Liver (tissue), 9 donors: Measurements from ENCODE around the gene SAT1. TPM values are rescaled to one million over a fixed set of nuclear protein-coding genes. Genes with fewer than 3 reads are reported as not detected.

Source experiments
- DNase-seq: peaks from one replicate; pipeline ENCODE4 v3.0.0-alpha.2; 2017; ENCODE audit warnings: low spot score
- H3K27ac ChIP-seq, 2 donors: one replicate each; pipeline ENCODE4 v1.7.0; 2013; ENCODE audit warnings: inconsistent platforms in 2 of 2, low read length in 2 of 2, control low read depth in 1 of 2, low read depth in 1 of 2, mild to moderate bottlenecking in 1 of 2
- H3K27me3 ChIP-seq, 4 donors: one replicate each; pipeline versions ENCODE4 v1.6.1 to v1.7.0; 2013; ENCODE audit warnings: low read length in 3 of 4, inconsistent platforms in 1 of 4, mild to moderate bottlenecking in 1 of 4, moderate library complexity in 1 of 4; ENCODE audit not compliant: control insufficient read depth in 4 of 4, insufficient read depth in 4 of 4
- H3K36me3 ChIP-seq, 4 donors: one replicate each; pipeline versions ENCODE4 v1.6.1 to v1.7.0; 2013; ENCODE audit warnings: low read length in 3 of 4, mild to moderate bottlenecking in 3 of 4, low read depth in 1 of 4, moderate library complexity in 1 of 4; ENCODE audit not compliant: control insufficient read depth in 4 of 4, insufficient read depth in 3 of 4
- H3K4me1 ChIP-seq, 4 donors: one replicate each; pipeline versions ENCODE4 v1.6.1 to v1.7.0; 2013; ENCODE audit warnings: low read length in 3 of 4, mild to moderate bottlenecking in 3 of 4, moderate library complexity in 1 of 4; ENCODE audit not compliant: control insufficient read depth in 4 of 4, insufficient read depth in 4 of 4
- H3K4me3 ChIP-seq, 3 donors: one replicate each; pipeline versions ENCODE4 v1.6.1 to v1.7.0; 2013; ENCODE audit warnings: low read length in 3 of 3, control low read depth in 1 of 3, low read depth in 1 of 3, mild to moderate bottlenecking in 1 of 3
- H3K9ac ChIP-seq, 2 donors: one replicate each; pipeline ENCODE4 v1.7.0; 2013; ENCODE audit warnings: low read length in 2 of 2, mild to moderate bottlenecking in 2 of 2, moderate library complexity in 2 of 2, control low read depth in 1 of 2, low read depth in 1 of 2
- H3K9me3 ChIP-seq, 4 donors: one replicate each; pipeline versions ENCODE4 v1.6.1 to v1.7.0; 2013; ENCODE audit warnings: low read length in 3 of 4; ENCODE audit not compliant: control insufficient read depth in 4 of 4
- CTCF ChIP-seq: fragments of 150-350 bp; IDR thresholded peaks from 2 replicates; pipeline ENCODE4 v1.5.1; 2017; ENCODE audit warnings: improper control_type of control experiment, low read depth, low read length; ENCODE audit not compliant: missing input control
- EGR1 ChIP-seq, 2 donors: IDR thresholded peaks; 2 replicates each; pipeline ENCODE4 v1.6.1; 2016 to 2018; ENCODE audit warnings: antibody characterized with exemption in 2 of 2, low read depth in 2 of 2
- FOXA1 ChIP-seq: IDR thresholded peaks from 2 replicates; pipeline ENCODE4 v1.6.1; 2016; ENCODE audit warnings: antibody characterized with exemption
- FOXA2 ChIP-seq: IDR thresholded peaks from 2 replicates; pipeline ENCODE4 v1.6.1; 2016; ENCODE audit warnings: antibody characterized with exemption
- GABPA ChIP-seq, 2 donors: IDR thresholded peaks in 1 of 2; conservative IDR thresholded peaks in 1 of 2; 2 replicates each; pipeline ENCODE4 v1.6.1; 2016; ENCODE audit warnings: antibody characterized with exemption in 2 of 2, mild to moderate bottlenecking in 1 of 2, moderate library complexity in 1 of 2
- HNF4A ChIP-seq, 2 donors: conservative IDR thresholded peaks; 2 replicates each; pipeline ENCODE4 v1.6.1; 2016; ENCODE audit warnings: antibody characterized with exemption in 2 of 2, mild to moderate bottlenecking in 2 of 2
- HNF4G ChIP-seq: IDR thresholded peaks from 2 replicates; pipeline ENCODE4 v1.6.1; 2016; ENCODE audit warnings: antibody characterized with exemption
- JUND ChIP-seq, 2 donors: IDR thresholded peaks; 2 replicates each; pipeline ENCODE4 v1.6.1; 2016; ENCODE audit warnings: antibody characterized with exemption in 2 of 2
- MAX ChIP-seq: IDR thresholded peaks from 2 replicates; pipeline ENCODE4 v1.6.1; 2016; ENCODE audit warnings: antibody characterized with exemption
- NR2F2 ChIP-seq: IDR thresholded peaks from 2 replicates; pipeline ENCODE4 v1.6.1; 2016; ENCODE audit warnings: antibody characterized with exemption
- RAD21 ChIP-seq, 2 donors: IDR thresholded peaks; 2 replicates each; pipeline ENCODE4 v1.6.1; 2016; ENCODE audit warnings: antibody characterized with exemption in 2 of 2, mild to moderate bottlenecking in 2 of 2
- REST ChIP-seq: IDR thresholded peaks from 2 replicates; pipeline ENCODE4 v1.6.1; 2016; ENCODE audit warnings: antibody characterized with exemption, mild to moderate bottlenecking
- RXRA ChIP-seq, 2 donors: IDR thresholded peaks; 2 replicates each; pipeline ENCODE4 v1.6.1; 2017 to 2018; ENCODE audit warnings: antibody characterized with exemption in 2 of 2, mild to moderate bottlenecking in 1 of 2
- SP1 ChIP-seq: IDR thresholded peaks from 2 replicates; pipeline ENCODE4 v1.6.1; 2018; ENCODE audit warnings: antibody characterized with exemption, mild to moderate bottlenecking
- TAF1 ChIP-seq: conservative IDR thresholded peaks from 2 replicates; pipeline ENCODE4 v1.6.1; 2016; ENCODE audit warnings: antibody characterized with exemption, mild to moderate bottlenecking
- YY1 ChIP-seq: IDR thresholded peaks from 2 replicates; pipeline ENCODE4 v1.6.1; 2016; ENCODE audit warnings: antibody characterized with exemption, mild to moderate bottlenecking
- ZBTB33 ChIP-seq: IDR thresholded peaks from 2 replicates; pipeline ENCODE4 v1.6.1; 2016; ENCODE audit warnings: antibody characterized with exemption
- WGBS: extraction: QIAGEN DNeasy Blood & Tissue Kit; methylation state at CpG from one replicate; pipeline ENCODE4 v1.1.7; 2013; 5-methylcytosine and 5-hydroxymethylcytosine counted together
- polyA plus RNA-seq, 2 donors: library from polyadenylated mRNA; stranded (reverse) in 1 of 2; unstranded in 1 of 2; fragments of 200-250 nt in 1 of 2; fragments of >200 nt in 1 of 2; fragmentation: Nextera tagmentation in 1 of 2; extraction: Ambion mirVana in 1 of 2; gene quantifications; one replicate each; pipeline versions ENCODE4 v1.2.1 to v1.2.3, GENCODE V29; 2013 to 2015
- total RNA-seq, 2 donors: library from RNA; depleted of rRNA; stranded (reverse); fragments of >200 nt; gene quantifications; one replicate each; pipeline ENCODE4 v1.2.3, GENCODE V29; 2014
- donor health status: healthy.
- donor health status: healthy.
- donor health status: healthy.
- donor health status: healthy.
- donor health status: healthy.

Gene SAT1
- total and polyA plus RNA-seq, 4 donors: 105 to 780 (median 296) TPM

GRCh38 chrX:23811108-23811651, 28.2 kb downstream of the SAT1 start:
- H3K4me1 ChIP-seq: no peaks in the 10 kb centered on the region
- no peak for TF ChIP-seq ZBTB33
- peak; percentile 65 for TF ChIP-seq NR2F2
- H3K4me3 ChIP-seq: no peak overlapping the region
- peaks cover 0 to 2% (median 0%) of the 10 kb centered on the region in 4 donors for H3K9me3 ChIP-seq
- no peak for DNase-seq
- WGBS: 64% methylated on average over 10 of the region's 10 CpGs
- H3K9ac ChIP-seq: no peak overlapping the region
- H3K27ac ChIP-seq: peak overlapping the region; percentile 20 to 31
- H3K27me3 ChIP-seq: no peaks in the 10 kb centered on the region
- no peaks in the 10 kb centered on the region for H3K36me3 ChIP-seq

- TF ChIP-seq RAD21 (IDR thresholded peaks at IDR 0.05) (no peak), EGR1 (IDR thresholded peaks at IDR 0.05; ENCODE audit: low read depth in 2 of 2) (no peak), RXRA (IDR thresholded peaks at IDR 0.05) (no peak), ZBTB33 (no peak), NR2F2 (no peak), YY1 (no peak), HNF4A (conservative IDR thresholded peaks at IDR 0.05) (no peak), MAX (no peak), JUND (IDR thresholded peaks at IDR 0.05) (no peak), TAF1 (no peak), CTCF (no peak), FOXA1 (no peak), SP1 (no peak), HNF4G (no peak), FOXA2 (no peak), REST (no peak), GABPA (IDR thresholded peaks at IDR 0.05 in 1 of 2, conservative IDR thresholded peaks at IDR 0.05 in 1 of 2) (no peak)
- H3K4me3 ChIP-seq: no peak overlapping the region
- 77% methylated on average over 6 of the region's 6 CpGs for WGBS
- H3K9ac ChIP-seq: no peak overlapping the region
- no peaks in the 10 kb centered on the region for H3K27me3 ChIP-seq
- H3K36me3 ChIP-seq: no peaks in the 10 kb centered on the region
- peaks cover 0 to 2% (median 0%) of the 10 kb centered on the region in 4 donors for H3K9me3 ChIP-seq
- DNase-seq: no peak
- no peaks in the 10 kb centered on the region for H3K4me1 ChIP-seq
- peak overlapping the region; percentile 20 to 31 for H3K27ac ChIP-seq
These were observed 28.7 kb downstream of the SAT1 start for GRCh38 chrX:23811656-23812055.
